IMR-90 (cell line): ENCODE measurements around the gene CELA1. TPM values are rescaled to one million over a fixed set of nuclear protein-coding genes. Genes with fewer than 3 reads are reported as not detected.

Source experiments
- ATAC-seq: fragments of 200-7000 bp; cut with Tn5 transposase; 2 replicates; pipeline ENCODE4 v1.9.1; 2020; ENCODE audit warnings: low read depth, mild to moderate bottlenecking, moderate library complexity
- BruUV-seq: library from RNA; stranded (reverse); fragments of 400-500 nt; replicated peaks from 2 replicates; lab custom pipeline; 2021; lab: Mats Ljungman, UMichigan
- CTCF ChIA-PET: fragments of 300-600 bp; formaldehyde crosslinking; extraction: SDS; loops from one replicate; lab custom pipeline; 2021; ENCODE audit warnings: antibody characterized with exemption; lab: Yijun Ruan, JAX
- POLR2A ChIA-PET: fragments of 300-600 bp; sonication (Branson Sonifier 250); formaldehyde crosslinking; loops from one replicate; lab custom pipeline; 2022; ENCODE audit warnings: antibody characterized with exemption; ENCODE audit not compliant: unreplicated experiment; lab: Charles Lee
- DNase-seq: peaks from one replicate; pipeline ENCODE4 v3.0.0; 2013
- H2AFZ ChIP-seq: replicated peaks from 2 replicates; pipeline ENCODE3; 2013; ENCODE audit warnings: low read length, mild to moderate bottlenecking; ENCODE audit not compliant: poor library complexity
- H2AK5ac ChIP-seq: 2 replicates; pipeline ENCODE4 v1.6.1; 2013; ENCODE audit warnings: low read depth, low read length, inconsistent platforms
- H2AK9ac ChIP-seq: replicated peaks from 2 replicates; pipeline ENCODE3; 2013; ENCODE audit warnings: mild to moderate bottlenecking, low read depth, low read length, moderate library complexity; ENCODE audit not compliant: poor library complexity
- H2BK120ac ChIP-seq: 2 replicates; pipeline ENCODE4 v1.6.1; 2013; ENCODE audit warnings: low read depth, low read length, inconsistent platforms
- H2BK15ac ChIP-seq: 3 replicates; pipeline ENCODE4 v1.6.1; 2013; ENCODE audit warnings: low read depth, low read length, inconsistent platforms
- H2BK20ac ChIP-seq: 2 replicates; pipeline ENCODE4 v1.6.1; 2013; ENCODE audit warnings: low read depth, mild to moderate bottlenecking, inconsistent platforms, low read length, moderate library complexity
- H2BK5ac ChIP-seq: 2 replicates; pipeline ENCODE4 v1.6.1; 2013; ENCODE audit warnings: mild to moderate bottlenecking, low read depth, low read length, inconsistent platforms; ENCODE audit not compliant: poor library complexity, severe bottlenecking
- H3K14ac ChIP-seq: replicated peaks from 2 replicates; pipeline ENCODE4 v1.6.1; 2013; ENCODE audit warnings: low read depth, low read length, inconsistent platforms
- H3K18ac ChIP-seq: 2 replicates; pipeline ENCODE4 v1.6.1; 2013; ENCODE audit warnings: low read depth, low read length, control low read depth
- H3K23ac ChIP-seq: 2 replicates; pipeline ENCODE4 v1.6.1; 2013; ENCODE audit warnings: low read depth, low read length, inconsistent platforms
- H3K27ac ChIP-seq: 2 replicates; pipeline ENCODE4 v1.5.1; 2013; ENCODE audit warnings: mild to moderate bottlenecking, control low read depth, low read length; ENCODE audit not compliant: insufficient read depth
- H3K27me3 ChIP-seq: 2 replicates; pipeline ENCODE4 v1.6.1; 2013; ENCODE audit warnings: low read length; ENCODE audit not compliant: control insufficient read depth, insufficient read depth
- H3K36me3 ChIP-seq: 2 replicates; pipeline ENCODE4 v1.6.1; 2013; ENCODE audit warnings: low read length, mixed read lengths; ENCODE audit not compliant: control insufficient read depth, insufficient read depth
- H3K4ac ChIP-seq: 2 replicates; pipeline ENCODE4 v1.6.1; 2013; ENCODE audit warnings: low read depth, low read length, inconsistent platforms
- H3K4me1 ChIP-seq: 2 replicates; pipeline ENCODE4 v1.6.1; 2013; ENCODE audit warnings: low read length, mixed read lengths; ENCODE audit not compliant: control insufficient read depth, insufficient read depth
- H3K4me2 ChIP-seq: 2 replicates; pipeline ENCODE4 v1.6.1; 2013; ENCODE audit warnings: low read depth, mild to moderate bottlenecking, control low read depth, low read length, moderate library complexity
- H3K4me3 ChIP-seq: 2 replicates; pipeline ENCODE4 v1.5.1; 2013; ENCODE audit warnings: low read depth, mild to moderate bottlenecking, control low read depth, low read length, moderate library complexity; ENCODE audit not compliant: insufficient read depth
- H3K56ac ChIP-seq: 2 replicates; pipeline ENCODE4 v1.6.1; 2013; ENCODE audit warnings: low read length, inconsistent platforms; ENCODE audit not compliant: insufficient read depth; ENCODE audit errors: extremely low read depth
- H3K79me1 ChIP-seq, 2 experiments: 2 replicates each; pipeline ENCODE4 v1.6.1; 2013; ENCODE audit warnings: low read length in 2 of 2, inconsistent platforms in 1 of 2, low read depth in 1 of 2
- H3K9ac ChIP-seq: 2 replicates; pipeline ENCODE4 v1.6.1; 2013; ENCODE audit warnings: low read depth, low read length, control low read depth
- H3K9me1 ChIP-seq: 2 replicates; pipeline ENCODE4 v1.6.1; 2013; ENCODE audit warnings: low read length, inconsistent platforms; ENCODE audit not compliant: insufficient read depth
- H3K9me3 ChIP-seq: 2 replicates; pipeline ENCODE4 v1.6.1; 2013; ENCODE audit warnings: low read length; ENCODE audit not compliant: control insufficient read depth, insufficient read depth
- H4K20me1 ChIP-seq: 2 replicates; pipeline ENCODE4 v1.6.1; 2013; ENCODE audit warnings: low read length, inconsistent platforms; ENCODE audit not compliant: insufficient read depth
- H4K5ac ChIP-seq: 2 replicates; pipeline ENCODE4 v1.6.1; 2013; ENCODE audit warnings: mild to moderate bottlenecking, low read depth, low read length, control low read depth
- H4K8ac ChIP-seq, 2 experiments: 2 replicates each; pipeline ENCODE4 v1.6.1; 2013; ENCODE audit warnings: low read depth in 2 of 2, low read length in 2 of 2, control low read depth in 1 of 2, inconsistent platforms in 1 of 2
- H4K91ac ChIP-seq: 2 replicates; pipeline ENCODE4 v1.6.1; 2013; ENCODE audit warnings: low read depth, low read length, inconsistent platforms; ENCODE audit not compliant: insufficient read depth
- CEBPB ChIP-seq: IDR thresholded peaks from 2 replicates; pipeline ENCODE4 v1.6.1; 2012; ENCODE audit warnings: low read depth, low read length, improper control_type of control experiment
- CHD1 ChIP-seq: IDR thresholded peaks from 2 replicates; pipeline ENCODE4 v1.6.1; 2012; ENCODE audit warnings: low read depth, low read length, improper control_type of control experiment
- ELK1 ChIP-seq: fragments of 150-350 bp; IDR thresholded peaks from 2 replicates; pipeline ENCODE4 v1.6.1; 2016; ENCODE audit warnings: low read depth, mild to moderate bottlenecking, low read length, moderate library complexity, borderline replicate concordance
- MAFK ChIP-seq: IDR thresholded peaks from 2 replicates; pipeline ENCODE4 v1.6.1; 2012; ENCODE audit warnings: low read depth, low read length, improper control_type of control experiment
- MAZ ChIP-seq: IDR thresholded peaks from 2 replicates; pipeline ENCODE4 v1.6.1; 2012; ENCODE audit warnings: low read depth, mild to moderate bottlenecking, low read length, improper control_type of control experiment, moderate library complexity, borderline replicate concordance
- RAD21 ChIP-seq: IDR thresholded peaks from 2 replicates; pipeline ENCODE4 v1.6.1; 2012; ENCODE audit warnings: low read length, improper control_type of control experiment
- RCOR1 ChIP-seq: IDR thresholded peaks from 2 replicates; pipeline ENCODE4 v1.6.1; 2012; ENCODE audit warnings: mild to moderate bottlenecking, low read length, improper control_type of control experiment; ENCODE audit not compliant: insufficient replicate concordance
- SMC3 ChIP-seq: fragments of 150-350 bp; IDR thresholded peaks from 2 replicates; pipeline ENCODE4 v1.6.1; 2016; ENCODE audit warnings: low read depth, mild to moderate bottlenecking, antibody characterized with exemption, low read length, moderate library complexity
- USF2 ChIP-seq: fragments of 150-350 bp; IDR thresholded peaks from 2 replicates; pipeline ENCODE4 v1.6.1; 2017; ENCODE audit warnings: mild to moderate bottlenecking, antibody characterized with exemption, low read length, low read depth
- WGBS, 2 experiments: methylation state at CpG; one replicate each; pipeline versions ENCODE4 v1.1.5 to v1.1.7; 2013; ENCODE audit warnings: missing lambda C conversion rate in 2 of 2; ENCODE audit not compliant: insufficient read length in 1 of 2; ENCODE audit errors: extremely low coverage in 2 of 2; 5-methylcytosine and 5-hydroxymethylcytosine counted together
- dilution Hi-C: fragments of 300-500 bp; cut with HindIII; formaldehyde crosslinking; loops from one replicate; pipeline ENCODE4 v1.14.3; 2018; ENCODE audit warnings: low sequenced_read_pairs; ENCODE audit not compliant: unreplicated experiment
- in situ Hi-C: fragments of 300-500 bp; cut with MboI; formaldehyde crosslinking; loops from 3 replicates; pipeline ENCODE4 v1.14.3; 2019; ENCODE audit warnings: low sequenced_read_pairs, inconsistent platforms, mixed read lengths
- intact Hi-C: fragments of 100-400 bp; cut with micrococcal nuclease; formaldehyde crosslinking; loops from 2 replicates; pipeline ENCODE4 v1.10.0; 2022
- polyA plus RNA-seq, 3 experiments: library from polyadenylated mRNA; depleted of rRNA; stranded (reverse); fragments of >200 nt; gene quantifications; 2 replicates each; pipeline ENCODE4 v1.2.3, GENCODE V29; 2012; ENCODE audit warnings: low replicate concordance in 1 of 3
- total RNA-seq: library from RNA; depleted of rRNA; stranded (reverse); fragments of >200 nt; gene quantifications from 2 replicates; pipeline ENCODE4 v1.2.3, GENCODE V29; 2012

The CELA1 gene
- total and polyA plus RNA-seq, 2 of the 4 experiments (the other 2 are of a cell fraction): not detected

- Histone ChIP-seq H3K27ac (peak overlapping the region; percentile 48; the same call in 1 of the 2 replicates), H3K56ac (peak overlapping the region; percentile 67), H2AK5ac (peak overlapping the region; percentile 98), H3K14ac (peak overlapping the region; percentile 83), H3K4ac (peak overlapping the region; percentile 76), H3K4me2 (peak overlapping the region; percentile 26; the same call in 1 of the 2 replicates), H3K9ac (no peak overlapping the region), H2BK20ac (peak overlapping the region; percentile 95), H4K91ac (peak overlapping the region; percentile 53), H3K36me3 (no peaks in the 10 kb centered on the region), H2BK120ac (peak overlapping the region; percentile 61), H3K27me3 (no peaks in the 10 kb centered on the region), H4K8ac (peak overlapping the region in 1 of 2 experiments; percentile 85; a peak in 3 of 4 replicates), H3K23ac (peak overlapping the region; percentile 77), H4K20me1 (no peaks in the 10 kb centered on the region), H3K79me1 (peaks cover 0 to 30% of the 10 kb centered on the region in 2 experiments; a peak in 1 of 4 replicates), H2AK9ac (peak overlapping the region; percentile 44), H4K5ac (no peak overlapping the region; the same call in 1 of the 2 replicates), H2AFZ (peak overlapping the region; percentile 85), H3K9me1 (peaks cover 22% of the 10 kb centered on the region), H2BK15ac (peak overlapping the region; percentile 90; the same call in 2 of the 3 replicates), H3K4me3 (no peak overlapping the region), H2BK5ac (peak overlapping the region; percentile 73), H3K9me3 (no peaks in the 10 kb centered on the region), H3K18ac (peak overlapping the region; percentile 3; the same call in 1 of the 2 replicates), H3K4me1 (peaks cover 13% of the 10 kb centered on the region)
- intact Hi-C loops: no loop called here
- dilution Hi-C loops: no loop called here
- ChIA-PET POLR2A (no interaction called here), CTCF (interaction anchor here (0.6 to 1.5 kb wide), 2 partner anchors 12 to 157 kb away, joined by 3 to 4 read pairs; no protein-coding TSS in a partner anchor)
- ATAC-seq (no peak), DNase-seq (no peak)
- in situ Hi-C loops: loop anchor here (25.0 kb wide), 1 partner anchor 860 kb away; the partner anchor contains the start of gene DIP2B
- BruUV-seq: no TSS peak
- no peak for TF ChIP-seq SMC3
- TF ChIP-seq RAD21: no peak
- TF ChIP-seq CHD1: no peak
- TF ChIP-seq RCOR1: no peak
- TF ChIP-seq MAZ: no peak
- no peak for TF ChIP-seq CEBPB
- no peak for TF ChIP-seq USF2
- no peak for TF ChIP-seq ELK1
- no peak for TF ChIP-seq MAFK
- WGBS, 2 experiments: no CpG with 5 or more reads among the region's 2 CpGs
These were observed 25.5 kb upstream of the CELA1 start for GRCh38 chr12:51372021-51372420.
